Measurements from ENCODE around the gene HECTD2.
"Not testable (repeated sequence)": the region's sequence is repeated elsewhere in the genome, so short reads cannot be mapped to it uniquely, and the experiment has no call there.

HECTD2 gene

GRCh38 chr10:91477236-91477635 is 67.1 kb downstream of the HECTD2 start:
- no peak for ATAC-seq

- no peak for ATAC-seq
Observed at GRCh38 chr10:91479583-91479982, 69.4 kb downstream of the HECTD2 start.

DNA sequence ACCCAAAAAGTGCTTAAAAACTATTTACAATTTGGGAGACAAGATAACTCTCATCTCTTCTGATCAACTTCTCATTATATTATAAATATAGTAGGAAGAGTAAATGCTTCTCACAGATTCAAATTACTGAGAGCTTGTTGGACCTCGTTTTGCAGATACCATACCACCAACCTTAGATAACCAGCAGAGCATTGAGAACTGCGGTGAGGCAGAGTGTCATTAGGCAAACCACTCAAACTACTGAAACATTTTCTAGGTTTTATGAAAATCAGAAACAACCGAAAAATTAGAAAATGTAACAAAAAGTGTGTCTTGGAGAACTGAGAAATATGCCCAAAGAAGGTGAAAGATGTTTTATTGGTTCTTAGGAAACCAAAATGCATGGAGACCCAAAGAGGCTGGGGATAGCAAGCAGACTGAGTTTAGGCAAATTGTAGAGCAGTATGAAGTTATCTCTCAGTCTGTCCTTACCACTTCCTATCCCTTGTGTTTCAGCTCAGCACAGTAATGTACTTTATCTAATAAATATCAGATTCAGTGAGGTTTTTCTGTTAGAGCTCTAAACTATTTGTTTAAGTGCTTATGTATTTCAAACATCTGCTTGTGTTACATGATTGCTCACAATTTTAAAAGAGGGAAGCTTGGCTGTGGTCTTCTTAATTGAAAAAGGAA is 77.9 kb downstream of the HECTD2 start:
- no peak for ATAC-seq

- ATAC-seq = no peak
Observed at GRCh38 chr10:91493313-91493712, 83.2 kb downstream of the HECTD2 start.

- no peak for ATAC-seq
Observed at GRCh38 chr10:91495402-91495801, 85.3 kb downstream of the HECTD2 start.

GRCh38 chr10:91496016-91496415 is 85.9 kb downstream of the HECTD2 start:
- ATAC-seq = no peak

- peak; percentile 35 to 56 for ATAC-seq
Observed at GRCh38 chr10:91511549-91512330, 101.6 kb downstream of the HECTD2 start.

- no peak for ATAC-seq
Observed at GRCh38 chr10:91512458-91512857, 102.3 kb downstream of the HECTD2 start.

DNA sequence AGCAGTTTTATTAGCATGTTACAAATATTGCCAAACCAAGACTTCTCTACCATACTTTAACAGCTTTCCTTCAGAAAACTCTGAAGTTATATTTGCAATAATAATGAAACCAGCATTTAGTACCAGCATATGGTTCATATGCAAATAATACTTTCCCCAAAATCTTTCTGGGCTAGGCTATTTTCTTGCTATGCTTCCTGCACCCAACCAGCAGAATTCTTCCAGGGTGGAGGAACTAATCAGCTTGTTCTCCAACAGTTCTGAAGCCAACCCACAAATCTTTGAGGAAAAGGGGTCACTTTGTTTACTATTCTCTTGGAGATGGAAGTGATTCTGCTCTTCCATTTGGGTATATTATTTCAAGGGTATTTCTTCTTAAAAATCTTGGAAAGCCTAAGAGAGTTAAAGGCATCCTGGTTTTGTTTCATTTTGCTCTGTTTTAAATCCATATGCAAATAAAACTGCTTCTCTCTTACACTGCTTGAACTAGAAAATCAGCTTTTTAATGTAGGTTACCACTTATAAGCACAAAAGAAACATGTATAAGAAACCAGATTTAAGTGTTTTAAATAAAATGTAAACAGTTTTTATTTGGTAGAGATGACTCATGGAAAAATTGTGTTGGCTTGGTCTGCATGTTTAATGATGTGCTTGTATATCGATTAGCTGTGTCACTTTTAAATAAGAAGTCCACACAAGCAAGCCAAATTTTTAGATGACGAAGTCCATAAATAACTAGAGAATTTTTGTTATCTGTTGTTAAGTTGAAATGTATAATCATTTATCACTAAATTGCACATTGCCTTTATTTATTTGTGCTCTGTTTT is 103.7 kb downstream of the HECTD2 start:
- no peak for ATAC-seq

- ATAC-seq = no peak
Observed at GRCh38 chr10:91514787-91515186, 104.6 kb downstream of the HECTD2 start.

DNA sequence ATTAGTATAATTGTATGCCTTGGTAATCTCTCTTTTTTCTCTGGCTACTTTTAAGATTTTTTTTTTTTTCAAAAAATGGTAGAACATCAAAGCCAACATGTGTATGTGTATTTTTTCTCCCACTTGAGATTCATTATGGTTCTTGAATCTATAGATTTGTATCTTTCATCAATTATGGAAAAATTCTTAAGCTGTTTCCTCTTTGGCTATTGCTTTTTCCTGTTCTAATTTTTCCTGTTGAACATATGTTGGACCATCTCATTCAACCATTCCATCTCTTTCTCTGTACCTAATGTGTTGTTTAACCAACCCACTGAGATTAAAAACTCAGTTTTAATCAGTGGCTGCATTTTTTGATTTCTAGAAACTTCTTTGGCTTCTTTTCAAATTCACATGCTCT is 107.2 kb downstream of the HECTD2 start:
- no peak for ATAC-seq

- ATAC-seq = no peak
Observed at GRCh38 chr10:91519899-91520514, 109.9 kb downstream of the HECTD2 start.

DNA sequence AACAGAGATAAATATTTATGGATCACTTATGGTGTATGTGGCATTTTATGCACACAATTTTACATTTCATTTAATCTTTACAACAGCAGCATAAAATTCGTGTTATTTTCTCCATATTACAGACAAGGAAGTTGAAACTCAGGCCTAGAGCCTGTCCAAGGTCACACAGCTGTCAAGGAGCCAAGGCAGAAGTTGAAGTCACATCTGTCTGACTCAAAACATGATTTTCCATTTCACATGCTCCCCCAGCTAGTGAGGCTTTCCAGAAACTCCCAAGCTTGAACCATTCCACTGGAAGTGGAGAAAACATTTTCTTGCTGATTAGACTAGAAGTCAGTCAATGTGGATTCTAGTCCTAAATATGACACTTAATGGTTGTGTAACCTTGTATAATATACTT is 110.5 kb downstream of the HECTD2 start:
- no peak for ATAC-seq

DNA sequence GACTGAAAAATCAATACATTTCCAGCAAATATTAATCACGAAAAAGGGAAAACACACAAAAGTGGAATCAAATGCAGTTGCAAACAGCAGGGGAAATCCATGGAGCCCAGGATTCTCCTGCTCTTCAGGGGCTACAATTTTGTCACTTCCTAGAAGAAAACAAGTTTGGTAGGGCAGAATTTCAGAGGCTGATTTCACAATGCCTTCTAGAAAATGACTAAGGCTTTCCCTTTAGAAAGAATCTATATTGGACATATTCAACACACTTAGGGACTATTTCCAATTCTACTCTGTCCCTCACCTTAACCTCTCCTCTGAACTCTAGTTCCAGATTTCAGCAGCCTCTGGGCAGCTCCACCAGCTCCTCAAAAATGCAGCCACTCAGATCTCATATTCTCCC is 111.3 kb downstream of the HECTD2 start:
- no peak for ATAC-seq

DNA sequence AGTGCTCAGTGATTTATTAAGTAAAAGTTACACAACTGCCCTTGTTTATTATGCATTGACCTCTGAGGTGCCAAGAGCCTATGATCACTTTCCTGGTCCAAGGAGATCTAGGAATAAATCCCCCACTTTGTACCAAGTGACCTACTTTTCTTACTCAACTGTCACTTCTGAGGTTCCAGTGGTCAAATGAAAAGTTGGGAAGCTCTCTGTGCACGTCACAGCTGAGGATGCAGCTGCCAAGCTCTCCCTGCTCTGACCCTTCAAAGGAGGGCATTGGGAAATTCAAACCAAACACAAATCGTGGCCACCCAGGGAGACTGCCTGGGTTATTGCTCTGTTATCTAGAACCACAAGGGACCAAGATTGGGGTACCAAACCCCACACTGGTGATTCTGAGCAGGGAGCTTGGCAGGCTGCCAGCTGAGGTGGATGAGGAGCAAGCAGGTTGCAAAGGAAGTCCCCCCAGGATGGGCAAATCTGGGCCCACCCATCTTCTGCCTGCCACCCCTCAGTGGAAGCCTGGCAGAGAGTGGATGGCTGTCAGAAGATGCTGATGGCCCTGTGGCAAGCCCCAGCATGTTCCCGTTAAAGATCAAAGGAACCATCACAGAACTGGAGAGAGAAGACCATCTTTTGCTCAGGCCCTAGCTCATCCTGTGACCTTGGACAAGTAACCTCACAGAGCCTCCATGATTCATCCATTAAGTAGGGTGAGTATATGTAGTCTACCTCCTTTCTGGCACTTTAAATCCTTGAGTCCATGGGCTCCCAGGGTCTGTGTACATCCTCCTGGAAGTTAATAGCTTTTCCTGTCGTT is 116.0 kb downstream of the HECTD2 start:
- no peak for ATAC-seq

- ATAC-seq = no peak
Observed at GRCh38 chr10:91528080-91528479, 117.9 kb downstream of the HECTD2 start.

- ATAC-seq = no peak
Observed at GRCh38 chr10:91528768-91529167, 118.6 kb downstream of the HECTD2 start.

DNA sequence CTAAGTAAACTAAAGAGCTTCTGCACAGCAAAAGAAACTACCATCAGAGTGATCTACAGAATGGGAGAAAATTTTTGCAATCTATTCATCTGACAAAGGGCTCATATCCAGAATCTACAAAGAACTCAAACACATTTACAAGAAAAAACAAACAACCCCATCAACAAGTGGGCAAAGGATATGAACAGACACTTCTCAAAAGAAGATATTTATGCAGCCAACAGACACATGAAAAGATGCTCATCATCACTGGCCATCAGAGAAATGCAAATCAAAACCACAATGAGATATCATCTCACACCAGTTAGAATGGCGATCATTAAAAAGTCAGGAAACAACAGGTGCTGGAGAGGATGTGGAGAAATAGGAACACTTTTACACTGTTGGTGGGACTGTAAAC is 124.6 kb downstream of the HECTD2 start:
- ATAC-seq = not testable (repeated sequence)

DNA sequence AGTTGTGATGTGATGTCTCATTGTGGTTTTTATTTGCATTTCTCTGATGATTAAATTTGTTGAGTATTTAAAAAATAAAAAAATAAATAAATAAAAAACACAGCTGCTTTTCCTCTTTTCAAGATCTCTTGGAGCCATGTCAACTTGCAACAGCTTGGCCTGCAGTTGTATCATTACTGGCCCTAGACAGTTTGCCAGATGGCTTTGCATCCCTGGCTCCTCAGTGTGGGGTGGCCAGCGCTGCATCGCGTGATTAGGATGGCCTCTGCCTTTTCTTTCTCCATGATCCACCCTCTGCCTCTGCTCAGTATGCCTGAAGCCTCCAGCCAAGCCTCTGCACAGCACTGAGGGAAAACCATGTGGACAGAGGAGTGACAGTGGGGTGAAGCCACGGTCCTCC is 126.0 kb downstream of the HECTD2 start:
- no peak for ATAC-seq

- ATAC-seq = no peak
Observed at GRCh38 chr10:91536733-91537132, 126.6 kb downstream of the HECTD2 start.

- ATAC-seq = no peak
Observed at GRCh38 chr10:91537614-91538383, 127.7 kb downstream of the HECTD2 start.

Measured in activated CD4-positive, CD25-positive, alpha-beta regulatory T cell treated with anti-CD3 and anti-CD28 coated beads, Interleukin-2, amount 50 U/mL, for 24 hours (primary cell).